Ectodermal cell (in vitro differentiated cells): ENCODE measurements around the gene DGKI.
"Not testable (repeated sequence)": the region's sequence is repeated elsewhere in the genome, so short reads cannot be mapped to it uniquely, and the experiment has no call there.

ENCODE experiments used
- H3K27ac ChIP-seq: 2 replicates; pipeline ENCODE4 v1.7.0; 2013; ENCODE audit warnings: mild to moderate bottlenecking, low read depth, low read length; ENCODE audit not compliant: insufficient read depth, poor library complexity, severe bottlenecking
- H3K27me3 ChIP-seq: 2 replicates; pipeline ENCODE4 v1.7.0; 2013; ENCODE audit warnings: mild to moderate bottlenecking, low read length; ENCODE audit not compliant: insufficient read depth, control insufficient read depth, poor library complexity, severe bottlenecking
- H3K36me3 ChIP-seq: one replicate; pipeline ENCODE4 v1.7.0; 2013; ENCODE audit warnings: low read length; ENCODE audit not compliant: control insufficient read depth, insufficient read depth
- H3K4me1 ChIP-seq: one replicate; pipeline ENCODE4 v1.7.0; 2013; ENCODE audit warnings: low read length; ENCODE audit not compliant: control insufficient read depth, insufficient read depth
- H3K4me3 ChIP-seq: 2 replicates; pipeline ENCODE4 v1.7.0; 2013; ENCODE audit warnings: low read depth, low read length, control low read depth; ENCODE audit not compliant: insufficient read depth
- H3K9me3 ChIP-seq: 2 replicates; pipeline ENCODE4 v1.7.0; 2013; ENCODE audit warnings: mild to moderate bottlenecking, low read length, moderate library complexity; ENCODE audit not compliant: control insufficient read depth
- WGBS, 2 experiments: methylation state at CpG; one replicate each; pipeline ENCODE4 v1.1.7; 2013; ENCODE audit warnings: missing lambda C conversion rate in 2 of 2; 5-methylcytosine and 5-hydroxymethylcytosine counted together

The DGKI gene

DNA sequence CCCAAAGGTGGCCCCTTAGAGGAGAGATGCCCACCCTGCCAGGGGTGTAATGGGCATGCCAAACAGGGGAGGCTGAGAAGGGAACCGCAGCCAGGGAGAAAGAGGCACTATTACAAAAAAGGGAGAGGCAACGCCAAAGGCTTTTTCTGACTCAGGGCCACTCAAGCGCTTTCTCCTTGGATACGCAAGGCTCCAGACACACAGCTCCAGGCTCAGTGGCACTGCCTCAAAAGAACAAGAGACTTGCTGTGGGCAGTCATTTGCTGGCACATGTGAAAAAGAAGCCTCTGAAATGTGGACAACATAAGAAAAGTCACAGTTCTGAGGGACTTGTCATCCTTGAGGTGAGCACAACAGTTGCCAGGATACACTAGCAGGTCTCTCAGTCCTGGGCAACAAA is 128.4 kb downstream of the DGKI start:
- H3K36me3 ChIP-seq, result no peaks in the 10 kb centered on the region
- no peak overlapping the region for H3K27ac ChIP-seq
- H3K4me3 ChIP-seq, result no peak overlapping the region
- peaks cover 13% of the 10 kb centered on the region for H3K4me1 ChIP-seq
- 64 to 70% methylated on average over 4 of the region's 4 CpGs for WGBS, 2 experiments
- H3K9me3 ChIP-seq, result no peaks in the 10 kb centered on the region
- no peaks in the 10 kb centered on the region for H3K27me3 ChIP-seq

DNA sequence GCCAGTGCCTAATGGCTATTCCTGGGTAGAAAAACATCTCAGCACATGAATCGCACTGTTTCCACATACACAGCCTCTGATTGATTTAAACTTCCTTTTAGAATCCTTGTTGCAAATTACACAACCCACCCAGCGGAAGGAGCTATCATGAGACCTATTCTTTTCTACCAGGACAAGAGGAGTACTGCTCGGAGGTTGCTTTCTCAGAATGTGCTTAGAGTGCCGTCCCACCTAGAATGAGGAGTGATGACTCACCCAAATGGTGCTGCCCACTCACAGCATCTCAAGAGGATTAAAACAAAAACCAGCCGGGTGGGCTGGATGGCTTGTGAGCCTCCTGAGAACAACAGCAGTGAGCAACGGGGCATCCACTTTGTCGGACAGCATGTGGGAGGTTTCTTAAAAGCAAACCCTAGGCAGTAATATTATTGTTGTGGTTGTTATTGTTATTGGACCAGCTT is 128.9 kb downstream of the DGKI start:
- Histone ChIP-seq H3K4me3 (no peak overlapping the region), H3K27me3 (no peaks in the 10 kb centered on the region), H3K36me3 (no peaks in the 10 kb centered on the region), H3K27ac (no peak overlapping the region), H3K4me1 (peaks cover 13% of the 10 kb centered on the region), H3K9me3 (no peaks in the 10 kb centered on the region)
- 14 to 22% methylated on average over 7 of the region's 7 CpGs for WGBS, 2 experiments

DNA sequence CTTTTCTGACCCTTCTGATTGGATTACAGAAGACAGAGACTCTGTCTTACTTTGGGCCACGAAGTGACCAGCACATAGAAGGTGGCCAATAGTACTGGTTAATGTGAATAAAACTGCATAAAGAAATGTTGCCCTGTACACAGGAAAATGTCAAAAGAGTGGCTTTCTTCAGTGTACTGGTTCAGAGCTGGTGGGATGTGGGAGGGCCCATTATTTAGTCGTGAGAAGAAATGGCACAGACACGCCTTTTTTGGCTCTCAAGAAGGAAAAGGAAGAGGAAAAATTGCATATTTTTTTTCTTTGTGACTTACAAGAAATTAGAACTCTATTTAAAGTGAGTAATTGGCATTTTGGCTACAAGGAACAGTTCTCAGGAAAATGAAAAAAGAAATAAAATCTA is 129.7 kb downstream of the DGKI start:
- no peak overlapping the region for H3K4me3 ChIP-seq
- H3K27ac ChIP-seq, result no peak overlapping the region
- peaks cover 13% of the 10 kb centered on the region for H3K4me1 ChIP-seq
- H3K27me3 ChIP-seq, result no peaks in the 10 kb centered on the region
- H3K36me3 ChIP-seq, result no peaks in the 10 kb centered on the region
- no peaks in the 10 kb centered on the region for H3K9me3 ChIP-seq
- WGBS, 2 experiments, result 84 to 86% methylated on average over 3 of the region's 3 CpGs

DNA sequence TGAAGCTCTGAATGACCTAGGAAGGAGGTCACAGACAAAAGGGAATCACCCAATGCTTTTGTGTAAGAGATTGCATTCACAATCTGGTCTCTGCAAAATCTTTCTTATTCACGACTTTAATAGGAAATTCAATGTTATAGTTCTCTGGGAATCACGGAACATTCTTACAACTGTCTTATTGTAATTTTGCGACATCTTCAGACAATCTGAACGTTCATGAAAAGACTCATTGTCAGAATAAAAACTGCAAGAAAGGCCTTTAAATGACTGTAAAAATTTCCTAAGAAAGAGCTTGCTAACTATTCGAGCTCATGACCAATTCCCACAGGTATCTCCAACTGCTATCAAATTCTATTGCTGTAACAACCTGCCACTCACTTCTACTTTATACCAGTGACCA is 130.7 kb downstream of the DGKI start:
- Histone ChIP-seq H3K27me3 (no peaks in the 10 kb centered on the region), H3K27ac (no peak overlapping the region), H3K36me3 (no peaks in the 10 kb centered on the region), H3K9me3 (no peaks in the 10 kb centered on the region), H3K4me3 (no peak overlapping the region), H3K4me1 (peaks cover 13% of the 10 kb centered on the region)
- WGBS, 2 experiments, result 88 to 90% methylated on average over 5 of the region's 5 CpGs

DNA sequence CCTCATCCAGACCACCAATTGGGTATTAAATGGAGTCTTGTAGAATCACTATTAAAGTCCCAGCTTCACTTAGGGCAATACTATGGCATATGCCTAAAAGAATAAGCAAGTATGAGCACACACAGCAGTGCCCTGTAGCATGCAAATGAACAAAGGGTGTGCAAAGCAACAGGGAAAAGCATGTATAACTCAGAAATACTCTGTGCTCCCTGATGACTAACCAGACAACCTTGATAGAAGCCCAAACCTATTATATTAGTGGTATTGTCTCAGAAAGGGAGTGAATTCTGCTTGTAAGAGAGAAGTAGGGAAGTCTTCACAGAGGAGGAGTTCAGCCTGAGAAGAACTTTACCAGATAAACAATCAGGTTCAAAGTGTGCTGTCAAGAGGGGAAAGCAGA is 131.2 kb downstream of the DGKI start:
- H3K4me1 ChIP-seq, result peaks cover 13% of the 10 kb centered on the region
- H3K4me3 ChIP-seq, result no peak overlapping the region
- H3K9me3 ChIP-seq, result no peaks in the 10 kb centered on the region
- no peaks in the 10 kb centered on the region for H3K36me3 ChIP-seq
- no peak overlapping the region for H3K27ac ChIP-seq
- no peaks in the 10 kb centered on the region for H3K27me3 ChIP-seq

DNA sequence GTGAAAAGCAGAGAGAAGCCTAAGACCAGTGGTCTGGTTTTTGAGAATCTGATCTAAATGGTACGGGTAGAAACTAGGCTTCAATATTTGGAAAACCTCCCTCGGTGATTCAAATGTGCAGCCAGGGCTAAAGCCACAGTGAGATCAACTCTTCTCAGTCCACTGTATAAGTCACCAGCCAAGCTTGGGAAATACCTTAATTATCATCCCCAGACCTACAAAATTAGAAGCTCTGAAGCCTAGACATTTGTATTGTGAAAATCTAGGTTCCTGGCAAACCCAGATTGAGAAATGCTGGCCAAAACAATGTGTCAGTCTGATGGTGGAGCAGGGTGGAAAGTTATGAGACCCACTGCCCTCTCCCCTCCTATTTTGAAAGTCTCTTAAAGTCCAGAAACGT is 131.7 kb downstream of the DGKI start:
- H3K27ac ChIP-seq, result no peak overlapping the region
- H3K4me1 ChIP-seq, result peaks cover 13% of the 10 kb centered on the region
- no peak overlapping the region for H3K4me3 ChIP-seq
- no peaks in the 10 kb centered on the region for H3K27me3 ChIP-seq
- no peaks in the 10 kb centered on the region for H3K9me3 ChIP-seq
- WGBS, 2 experiments, result 92 to 97% methylated on average over 2 to 3 of the region's 3 CpGs
- no peaks in the 10 kb centered on the region for H3K36me3 ChIP-seq

DNA sequence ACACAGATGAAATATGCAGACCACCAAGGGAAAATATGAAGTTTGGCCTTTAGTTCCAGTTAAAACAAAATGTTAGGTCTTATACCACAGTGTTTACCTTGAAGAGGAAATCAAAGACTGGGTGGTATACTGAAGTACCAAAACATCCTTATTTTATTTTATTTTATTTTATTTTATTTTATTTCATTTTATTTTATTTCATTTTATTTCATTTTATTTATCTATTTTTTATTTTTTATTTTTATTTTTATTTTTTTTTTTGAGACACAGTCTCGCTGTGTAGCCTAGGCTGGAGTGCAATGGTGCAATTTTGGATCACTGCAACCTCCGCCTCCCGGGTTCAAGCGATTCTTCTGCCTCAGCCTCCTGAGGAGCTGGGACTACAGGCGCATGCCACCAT is 140.4 kb downstream of the DGKI start:
- WGBS, 2 experiments, result 94 to 97% methylated on average over 5 of the region's 5 CpGs
- not testable (repeated sequence) for H3K27me3 ChIP-seq, H3K9me3 ChIP-seq, H3K4me3 ChIP-seq, H3K36me3 ChIP-seq, H3K4me1 ChIP-seq, H3K27ac ChIP-seq

DNA sequence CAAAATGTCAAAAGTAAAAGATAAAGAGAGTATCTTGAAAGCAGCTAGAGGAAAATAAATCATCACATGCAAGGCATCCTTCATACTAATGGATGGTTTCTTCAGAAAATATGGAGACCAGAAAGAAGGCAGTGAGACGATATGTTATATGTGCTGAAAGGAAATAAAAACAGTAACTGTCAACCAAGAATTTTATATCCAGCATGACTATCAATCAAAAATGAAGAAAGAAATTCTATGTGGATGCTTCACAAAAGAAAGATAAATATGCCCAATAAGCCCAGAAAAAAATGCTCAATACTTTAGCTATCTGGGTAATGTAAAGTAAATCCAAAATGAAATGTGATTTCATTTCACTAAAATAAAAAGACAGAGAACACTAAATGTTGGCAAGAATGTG is 142.1 kb downstream of the DGKI start:
- Histone ChIP-seq H3K27ac (no peak overlapping the region), H3K27me3 (no peaks in the 10 kb centered on the region), H3K4me3 (no peak overlapping the region), H3K9me3 (no peaks in the 10 kb centered on the region), H3K36me3 (no peaks in the 10 kb centered on the region), H3K4me1 (no peaks in the 10 kb centered on the region)
- 80% methylated on average over 1 of the region's 1 CpG; no CpG with 5 or more reads in 1 of the 2 experiments for WGBS, 2 experiments

DNA sequence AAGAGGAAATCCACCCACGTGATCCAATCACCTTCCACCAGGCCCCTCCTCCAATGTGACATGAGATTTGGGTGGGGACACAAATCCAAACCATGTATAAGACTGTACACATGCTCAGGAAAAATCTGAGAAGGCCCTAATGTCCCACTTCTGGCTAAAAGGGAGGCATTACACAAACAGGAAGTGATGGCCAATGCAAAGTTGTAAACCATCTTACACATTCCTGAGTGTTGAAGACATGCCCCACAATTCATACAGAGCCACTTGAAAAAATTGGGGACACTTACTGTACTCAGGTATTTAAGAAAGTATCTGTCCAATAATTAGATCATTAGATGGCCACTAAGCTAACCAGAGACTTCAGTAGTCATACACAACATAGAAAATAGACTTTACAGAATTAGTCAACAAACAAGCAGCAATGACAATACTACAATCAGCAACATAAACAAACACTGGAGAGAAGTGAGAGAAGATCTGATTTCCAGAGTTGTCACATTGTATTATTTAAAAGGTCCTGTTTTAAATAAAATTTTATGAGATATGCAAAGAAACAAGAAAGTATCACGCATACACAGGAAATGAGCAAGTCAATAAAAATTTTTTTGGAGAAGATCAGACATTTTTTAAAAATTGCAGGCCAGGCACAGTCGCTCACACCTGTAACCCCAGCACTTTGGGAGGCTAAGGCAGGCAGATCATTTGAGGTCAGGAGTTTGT is 143.3 kb downstream of the DGKI start:
- no peak overlapping the region for H3K4me3 ChIP-seq
- no peaks in the 10 kb centered on the region for H3K4me1 ChIP-seq
- no peaks in the 10 kb centered on the region for H3K27me3 ChIP-seq
- no peaks in the 10 kb centered on the region for H3K36me3 ChIP-seq
- 94% methylated on average over 3 of the region's 3 CpGs for WGBS, 2 experiments
- H3K27ac ChIP-seq, result no peak overlapping the region
- no peaks in the 10 kb centered on the region for H3K9me3 ChIP-seq

DNA sequence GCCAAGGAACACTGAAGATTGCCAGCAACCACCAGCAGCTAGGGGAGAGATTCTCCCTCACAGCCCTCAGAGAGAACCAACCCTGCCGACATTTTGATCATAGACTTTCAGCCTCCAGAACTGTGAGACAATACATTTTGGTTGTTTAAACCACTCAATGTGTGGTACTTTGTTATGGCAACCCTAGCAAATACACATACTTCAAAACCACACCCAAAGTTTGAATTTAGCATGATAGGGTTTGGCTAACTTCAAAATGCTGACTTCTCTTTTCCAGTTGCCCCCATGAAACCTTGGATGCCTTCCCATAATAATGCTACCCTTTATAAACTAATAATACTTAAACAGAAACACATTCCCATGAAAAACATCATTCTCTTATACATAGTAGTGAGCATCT is 149.8 kb downstream of the DGKI start:
- 96% methylated on average over 1 of the region's 1 CpG; no CpG with 5 or more reads in 1 of the 2 experiments for WGBS, 2 experiments
- Histone ChIP-seq H3K27ac (no peak overlapping the region), H3K9me3 (no peaks in the 10 kb centered on the region), H3K4me3 (no peak overlapping the region), H3K4me1 (no peaks in the 10 kb centered on the region), H3K36me3 (no peaks in the 10 kb centered on the region), H3K27me3 (no peaks in the 10 kb centered on the region)

DNA sequence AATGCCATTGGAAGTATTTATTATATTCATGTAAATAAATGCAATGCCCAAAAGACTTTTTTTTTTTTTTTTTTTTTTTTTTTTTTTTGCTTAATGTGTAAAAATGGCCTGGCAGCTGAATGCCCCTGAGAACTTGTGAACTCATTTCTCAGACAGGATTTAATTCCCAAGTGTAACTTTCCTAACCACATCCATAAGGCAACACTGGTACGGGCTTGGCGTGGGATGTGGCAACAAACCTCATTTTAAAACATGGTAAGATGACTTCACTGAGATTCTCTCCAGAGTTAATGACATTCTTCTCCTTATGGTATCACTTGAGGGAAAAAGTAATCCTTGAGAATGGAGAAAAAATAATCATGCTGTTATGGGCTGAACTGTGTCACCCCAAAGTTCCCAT is 150.4 kb downstream of the DGKI start:
- Histone ChIP-seq H3K27ac (no peak overlapping the region), H3K4me3 (no peak overlapping the region), H3K4me1 (no peaks in the 10 kb centered on the region), H3K9me3 (no peaks in the 10 kb centered on the region), H3K27me3 (no peaks in the 10 kb centered on the region), H3K36me3 (no peaks in the 10 kb centered on the region)
- 100% methylated on average over 2 of the region's 2 CpGs for WGBS, 2 experiments
